ENCODE results near the gene ERVH48-1.
"Not testable (repeated sequence)": the region's sequence is repeated elsewhere in the genome, so short reads cannot be mapped to it uniquely, and the experiment has no call there.

The ERVH48-1 gene

GRCh38 chr21:42942244-42942643, 16.8 kb upstream of the ERVH48-1 start:
- Histone ChIP-seq H3K27ac (ENCODE audit: poor library complexity, severe bottlenecking) (peak overlapping the region; percentile 4), H3K4me3 (ENCODE audit: severe bottlenecking) (no peak overlapping the region), H3K4me1 (ENCODE audit: insufficient read depth, poor library complexity, severe bottlenecking) (peaks cover 14% of the 10 kb centered on the region), H3K36me3 (ENCODE audit: low read depth) (no peaks in the 10 kb centered on the region), H3K9me3 (ENCODE audit: severe bottlenecking) (peaks cover 8% of the 10 kb centered on the region), H3K27me3 (ENCODE audit: insufficient read depth, poor library complexity, severe bottlenecking) (no peaks in the 10 kb centered on the region)
- ATAC-seq (ENCODE audit: low read depth) (no peak), DNase-seq (ENCODE audit: low spot score) (no peak)
- no peak for TF ChIP-seq CTCF (IDR thresholded peaks at IDR 0.05; ENCODE audit: poor library complexity, severe bottlenecking)

GRCh38 chr21:42941696-42942085, 16.3 kb upstream of the ERVH48-1 start:
- no peak for TF ChIP-seq CTCF (IDR thresholded peaks at IDR 0.05; ENCODE audit: poor library complexity, severe bottlenecking)
- Histone ChIP-seq H3K27me3 (ENCODE audit: insufficient read depth, poor library complexity, severe bottlenecking) (no peaks in the 10 kb centered on the region), H3K4me3 (ENCODE audit: severe bottlenecking) (no peak overlapping the region), H3K4me1 (ENCODE audit: insufficient read depth, poor library complexity, severe bottlenecking) (peaks cover 14% of the 10 kb centered on the region), H3K36me3 (ENCODE audit: low read depth) (no peaks in the 10 kb centered on the region), H3K9me3 (ENCODE audit: severe bottlenecking) (peaks cover 8% of the 10 kb centered on the region), H3K27ac (ENCODE audit: poor library complexity, severe bottlenecking) (peak overlapping the region; percentile 4)
- DNase-seq (ENCODE audit: low spot score) (no peak), ATAC-seq (ENCODE audit: low read depth) (no peak)

- peak; percentile 73 for DNase-seq (ENCODE audit: low spot score)
- Histone ChIP-seq H3K4me3 (ENCODE audit: severe bottlenecking) (no peak overlapping the region), H3K36me3 (ENCODE audit: low read depth) (no peaks in the 10 kb centered on the region), H3K27me3 (ENCODE audit: insufficient read depth, poor library complexity, severe bottlenecking) (no peaks in the 10 kb centered on the region), H3K9me3 (ENCODE audit: severe bottlenecking) (peaks cover 8% of the 10 kb centered on the region), H3K4me1 (ENCODE audit: insufficient read depth, poor library complexity, severe bottlenecking) (peaks cover 14% of the 10 kb centered on the region), H3K27ac (ENCODE audit: poor library complexity, severe bottlenecking) (peak overlapping the region; percentile 26)
- ATAC-seq (ENCODE audit: low read depth), result peak; percentile 93
- TF ChIP-seq CTCF (IDR thresholded peaks at IDR 0.05; ENCODE audit: poor library complexity, severe bottlenecking), result no peak
Measured at GRCh38 chr21:42939582-42940413, 14.4 kb upstream of the ERVH48-1 start.

- not testable (repeated sequence) for ATAC-seq (ENCODE audit: low read depth); H3K27ac ChIP-seq (ENCODE audit: poor library complexity, severe bottlenecking)
Measured at GRCh38 chr21:42938606-42938995, 13.2 kb upstream of the ERVH48-1 start.

GRCh38 chr21:42937960-42938605, 12.7 kb upstream of the ERVH48-1 start:
- ATAC-seq (ENCODE audit: low read depth), result no peak
- no peak overlapping the region for H3K27ac ChIP-seq (ENCODE audit: poor library complexity, severe bottlenecking)
- peaks cover 14% of the 10 kb centered on the region for H3K4me1 ChIP-seq (ENCODE audit: insufficient read depth, poor library complexity, severe bottlenecking)
- no peak for DNase-seq (ENCODE audit: low spot score)
- H3K27me3 ChIP-seq (ENCODE audit: insufficient read depth, poor library complexity, severe bottlenecking), result no peaks in the 10 kb centered on the region
- peaks cover 8% of the 10 kb centered on the region for H3K9me3 ChIP-seq (ENCODE audit: severe bottlenecking)
- no peak overlapping the region for H3K4me3 ChIP-seq (ENCODE audit: severe bottlenecking)
- H3K36me3 ChIP-seq (ENCODE audit: low read depth), result no peaks in the 10 kb centered on the region
- TF ChIP-seq CTCF (IDR thresholded peaks at IDR 0.05; ENCODE audit: poor library complexity, severe bottlenecking), result no peak

More at GRCh38 chr21:42938606-42938995, 13.2 kb upstream of the ERVH48-1 start:
- not testable (repeated sequence) for H3K9me3 ChIP-seq (ENCODE audit: severe bottlenecking); H3K36me3 ChIP-seq (ENCODE audit: low read depth); DNase-seq (ENCODE audit: low spot score); H3K4me3 ChIP-seq (ENCODE audit: severe bottlenecking); H3K27me3 ChIP-seq (ENCODE audit: insufficient read depth, poor library complexity, severe bottlenecking)
- H3K4me1 ChIP-seq (ENCODE audit: insufficient read depth, poor library complexity, severe bottlenecking), result peaks cover 14% of the 10 kb centered on the region

GRCh38 chr21:42937034-42937940, 11.9 kb upstream of the ERVH48-1 start:
- ATAC-seq (ENCODE audit: low read depth); DNase-seq (ENCODE audit: low spot score); H3K36me3 ChIP-seq (ENCODE audit: low read depth); H3K27me3 ChIP-seq (ENCODE audit: insufficient read depth, poor library complexity, severe bottlenecking); H3K4me3 ChIP-seq (ENCODE audit: severe bottlenecking); H3K27ac ChIP-seq (ENCODE audit: poor library complexity, severe bottlenecking); H3K9me3 ChIP-seq (ENCODE audit: severe bottlenecking): not testable (repeated sequence)
- peaks cover 14% of the 10 kb centered on the region for H3K4me1 ChIP-seq (ENCODE audit: insufficient read depth, poor library complexity, severe bottlenecking)

- H3K4me3 ChIP-seq (ENCODE audit: severe bottlenecking); H3K27me3 ChIP-seq (ENCODE audit: insufficient read depth, poor library complexity, severe bottlenecking); H3K9me3 ChIP-seq (ENCODE audit: severe bottlenecking); DNase-seq (ENCODE audit: low spot score); H3K4me1 ChIP-seq (ENCODE audit: insufficient read depth, poor library complexity, severe bottlenecking); H3K36me3 ChIP-seq (ENCODE audit: low read depth); ATAC-seq (ENCODE audit: low read depth); H3K27ac ChIP-seq (ENCODE audit: poor library complexity, severe bottlenecking): not testable (repeated sequence)
Measured at GRCh38 chr21:42936360-42936759, 10.9 kb upstream of the ERVH48-1 start.

Data from RWPE2 (cell line).